Activated CD4-positive, alpha-beta T cell treated with anti-CD3 and anti-CD28 coated beads for 48 hours (primary cell): ENCODE data around the gene KLHL29.
A peak's percentile ranks its signal among the peaks of the same experiment; 100 is the strongest.

Experiments used
- DNase-seq: peaks from one replicate; pipeline ENCODE4 v3.0.0-alpha.2; 2020

The KLHL29 gene

GRCh38 chr2:23478933-23479683 lies 94.1 kb downstream of the KLHL29 start:
- DNase-seq: no peak

- DNase-seq: no peak
Observed at GRCh38 chr2:23480957-23481797, 96.2 kb downstream of the KLHL29 start.

- no peak for DNase-seq
Observed at GRCh38 chr2:23482188-23482587, 97.2 kb downstream of the KLHL29 start.

- DNase-seq: no peak
Observed at GRCh38 chr2:23482607-23483006, 97.6 kb downstream of the KLHL29 start.

- no peak for DNase-seq
Observed at GRCh38 chr2:23483791-23484190, 98.8 kb downstream of the KLHL29 start.

GRCh38 chr2:23484275-23484674 lies 99.3 kb downstream of the KLHL29 start:
- DNase-seq: no peak

GRCh38 chr2:23484767-23485166 lies 99.8 kb downstream of the KLHL29 start:
- no peak for DNase-seq

GRCh38 chr2:23485261-23485660 lies 100.3 kb downstream of the KLHL29 start:
- no peak for DNase-seq

GRCh38 chr2:23485841-23486683 lies 101.1 kb downstream of the KLHL29 start:
- DNase-seq: no peak

GRCh38 chr2:23486684-23487075 lies 101.7 kb downstream of the KLHL29 start:
- no peak for DNase-seq

- DNase-seq: peak; percentile 45
Observed at GRCh38 chr2:23487735-23488492, 102.9 kb downstream of the KLHL29 start.

GRCh38 chr2:23488584-23488983 lies 103.6 kb downstream of the KLHL29 start:
- peak; percentile 33 for DNase-seq

GRCh38 chr2:23489471-23490322 lies 104.7 kb downstream of the KLHL29 start:
- peak; percentile 73 for DNase-seq

- no peak for DNase-seq
Observed at GRCh38 chr2:23491591-23492336, 106.8 kb downstream of the KLHL29 start.

- no peak for DNase-seq
Observed at GRCh38 chr2:23492337-23492675, 107.3 kb downstream of the KLHL29 start.

GRCh38 chr2:23492921-23493320 lies 107.9 kb downstream of the KLHL29 start:
- no peak for DNase-seq

GRCh38 chr2:23493846-23494245 lies 108.9 kb downstream of the KLHL29 start:
- DNase-seq: no peak

- no peak for DNase-seq
Observed at GRCh38 chr2:23494286-23494685, 109.3 kb downstream of the KLHL29 start.

GRCh38 chr2:23495661-23496114 lies 110.7 kb downstream of the KLHL29 start:
- no peak for DNase-seq

GRCh38 chr2:23496456-23496855 lies 111.5 kb downstream of the KLHL29 start:
- no peak for DNase-seq

GRCh38 chr2:23497063-23497462 lies 112.1 kb downstream of the KLHL29 start:
- DNase-seq: peak; percentile 64
